ENCODE results near the gene THAP8.

THAP8 gene

GRCh38 chr19:36061367-36061766 is 7.3 kb upstream of the THAP8 start:
- H3K9me3 ChIP-seq (replicated peaks; ENCODE audit: insufficient read depth, low read length) = no peaks in the 10 kb centered on the region
- H3K9ac ChIP-seq (ENCODE audit: low read length) = no peak overlapping the region
- no peak overlapping the region for H3K27ac ChIP-seq (ENCODE audit: low read length)
- no peak for DNase-seq
- no peak overlapping the region for H3K4me3 ChIP-seq (ENCODE audit: low read length)
- H3F3A ChIP-seq (ENCODE audit: insufficient read depth, low read length) = no peaks in the 10 kb centered on the region
- H3K4me1 ChIP-seq (ENCODE audit: low read length) = no peaks in the 10 kb centered on the region
- peaks cover 55% of the 10 kb centered on the region for H3K79me2 ChIP-seq (ENCODE audit: low read length)
- no peaks in the 10 kb centered on the region for H3K9me2 ChIP-seq (replicated peaks; ENCODE audit: insufficient read depth, low read length)
- H2AFZ ChIP-seq (ENCODE audit: low read length) = no peak overlapping the region
- H3K36me3 ChIP-seq (replicated peaks; ENCODE audit: insufficient read depth, low read length) = peaks cover 6% of the 10 kb centered on the region; the same call in 1 of the 2 replicates
- H3K27me3 ChIP-seq (replicated peaks; ENCODE audit: insufficient read depth, low read length) = no peaks in the 10 kb centered on the region
- no peaks in the 10 kb centered on the region for H4K20me1 ChIP-seq (ENCODE audit: insufficient read depth, low read length)
- TF ChIP-seq, protein P1, sequence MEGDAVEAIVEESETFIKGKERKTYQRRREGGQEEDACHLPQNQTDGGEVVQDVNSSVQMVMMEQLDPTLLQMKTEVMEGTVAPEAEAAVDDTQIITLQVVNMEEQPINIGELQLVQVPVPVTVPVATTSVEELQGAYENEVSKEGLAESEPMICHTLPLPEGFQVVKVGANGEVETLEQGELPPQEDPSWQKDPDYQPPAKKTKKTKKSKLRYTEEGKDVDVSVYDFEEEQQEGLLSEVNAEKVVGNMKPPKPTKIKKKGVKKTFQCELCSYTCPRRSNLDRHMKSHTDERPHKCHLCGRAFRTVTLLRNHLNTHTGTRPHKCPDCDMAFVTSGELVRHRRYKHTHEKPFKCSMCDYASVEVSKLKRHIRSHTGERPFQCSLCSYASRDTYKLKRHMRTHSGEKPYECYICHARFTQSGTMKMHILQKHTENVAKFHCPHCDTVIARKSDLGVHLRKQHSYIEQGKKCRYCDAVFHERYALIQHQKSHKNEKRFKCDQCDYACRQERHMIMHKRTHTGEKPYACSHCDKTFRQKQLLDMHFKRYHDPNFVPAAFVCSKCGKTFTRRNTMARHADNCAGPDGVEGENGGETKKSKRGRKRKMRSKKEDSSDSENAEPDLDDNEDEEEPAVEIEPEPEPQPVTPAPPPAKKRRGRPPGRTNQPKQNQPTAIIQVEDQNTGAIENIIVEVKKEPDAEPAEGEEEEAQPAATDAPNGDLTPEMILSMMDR (IDR thresholded peaks at IDR 0.05; ENCODE audit: low read length) = no peak
- TF ChIP-seq EZH2 (optimal IDR thresholded peaks at IDR 0.05; ENCODE audit: low read depth, low read length) (no peak), EZH2phosphoT487 (IDR thresholded peaks at IDR 0.05; ENCODE audit: low read length) (no peak)
- H3K4me2 ChIP-seq (ENCODE audit: low read depth, low read length) = no peak overlapping the region

- Histone ChIP-seq H3F3A (ENCODE audit: insufficient read depth, low read length) (no peaks in the 10 kb centered on the region), H4K20me1 (ENCODE audit: insufficient read depth, low read length) (no peaks in the 10 kb centered on the region), H3K36me3 (replicated peaks; ENCODE audit: insufficient read depth, low read length) (peaks cover 6% of the 10 kb centered on the region; the same call in 1 of the 2 replicates), H3K9me2 (replicated peaks; ENCODE audit: insufficient read depth, low read length) (no peaks in the 10 kb centered on the region), H3K9ac (ENCODE audit: low read length) (no peak overlapping the region), H3K4me1 (ENCODE audit: low read length) (no peaks in the 10 kb centered on the region), H3K4me3 (ENCODE audit: low read length) (no peak overlapping the region), H3K4me2 (ENCODE audit: low read depth, low read length) (no peak overlapping the region), H3K27ac (ENCODE audit: low read length) (no peak overlapping the region), H3K9me3 (replicated peaks; ENCODE audit: insufficient read depth, low read length) (no peaks in the 10 kb centered on the region), H2AFZ (ENCODE audit: low read length) (no peak overlapping the region), H3K79me2 (ENCODE audit: low read length) (peaks cover 64% of the 10 kb centered on the region), H3K27me3 (replicated peaks; ENCODE audit: insufficient read depth, low read length) (no peaks in the 10 kb centered on the region)
- peak; percentile 13 for DNase-seq
- TF ChIP-seq, protein P1 (IDR thresholded peaks at IDR 0.05; ENCODE audit: low read length) = peak; percentile 32
- TF ChIP-seq EZH2phosphoT487 (IDR thresholded peaks at IDR 0.05; ENCODE audit: low read length) = no peak
Measured at GRCh38 chr19:36060430-36060829, 6.3 kb upstream of the THAP8 start.

DNA sequence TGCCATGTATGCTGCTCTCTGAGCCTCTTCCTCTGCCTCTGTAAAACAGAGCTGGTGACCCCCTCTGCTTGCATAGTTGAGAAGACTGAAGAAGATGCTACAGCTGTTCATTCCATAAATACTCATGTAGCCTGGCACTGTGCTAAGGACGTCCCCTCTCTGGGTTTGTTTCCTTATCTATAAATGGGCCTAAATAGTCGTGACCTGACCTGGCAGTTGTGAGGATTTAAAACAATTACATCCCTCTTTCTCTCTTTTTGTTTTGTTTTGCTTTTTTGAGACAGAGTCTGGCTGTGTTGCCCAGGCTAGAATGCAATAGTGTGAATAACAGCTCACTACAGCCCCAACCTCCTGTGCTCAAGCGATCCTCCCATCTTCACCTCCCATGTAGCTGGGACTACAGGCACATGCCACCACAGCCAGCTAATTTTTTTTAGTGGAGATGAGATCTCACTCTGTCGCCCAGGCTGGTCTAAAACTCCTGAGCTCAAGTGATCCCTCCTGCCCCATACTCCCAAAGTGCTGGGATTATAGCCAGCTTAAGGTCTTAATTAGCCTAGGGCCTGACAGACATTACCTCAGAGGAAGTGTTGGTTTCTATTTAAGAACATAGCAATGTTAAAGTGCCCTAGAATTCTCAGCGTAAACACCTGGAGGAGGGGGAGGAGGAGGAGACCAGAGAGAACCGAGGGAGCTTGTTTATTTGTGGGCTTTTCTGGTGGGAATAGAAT is 5.3 kb upstream of the THAP8 start:
- peaks cover 70% of the 10 kb centered on the region for H3K79me2 ChIP-seq (ENCODE audit: low read length)
- no peak overlapping the region for H3K9ac ChIP-seq (ENCODE audit: low read length)
- no peaks in the 10 kb centered on the region for H3K27me3 ChIP-seq (replicated peaks; ENCODE audit: insufficient read depth, low read length)
- DNase-seq = no peak
- H4K20me1 ChIP-seq (ENCODE audit: insufficient read depth, low read length) = no peaks in the 10 kb centered on the region
- no peaks in the 10 kb centered on the region for H3K4me1 ChIP-seq (ENCODE audit: low read length)
- no peak overlapping the region for H3K27ac ChIP-seq (ENCODE audit: low read length)
- H2AFZ ChIP-seq (ENCODE audit: low read length) = no peak overlapping the region
- no peak overlapping the region for H3K4me3 ChIP-seq (ENCODE audit: low read length)
- H3K9me2 ChIP-seq (replicated peaks; ENCODE audit: insufficient read depth, low read length) = no peaks in the 10 kb centered on the region
- H3K4me2 ChIP-seq (ENCODE audit: low read depth, low read length) = no peak overlapping the region
- TF ChIP-seq, protein P1 (IDR thresholded peaks at IDR 0.05; ENCODE audit: low read length) = no peak
- no peak for TF ChIP-seq EZH2 (optimal IDR thresholded peaks at IDR 0.05; ENCODE audit: low read depth, low read length)
- no peak for TF ChIP-seq EZH2phosphoT487 (IDR thresholded peaks at IDR 0.05; ENCODE audit: low read length)
- no peaks in the 10 kb centered on the region for H3K9me3 ChIP-seq (replicated peaks; ENCODE audit: insufficient read depth, low read length)
- no peaks in the 10 kb centered on the region for H3F3A ChIP-seq (ENCODE audit: insufficient read depth, low read length)
- H3K36me3 ChIP-seq (replicated peaks; ENCODE audit: insufficient read depth, low read length) = peaks cover 4% of the 10 kb centered on the region; the same call in 1 of the 2 replicates
